ENCODE measurements around the gene CATSPERD. TPM values are rescaled to one million over a fixed set of nuclear protein-coding genes. Genes with fewer than 3 reads are reported as not detected.

Gene CATSPERD
- total RNA-seq, 1 experiment from 2014 or later = not detected

DNA sequence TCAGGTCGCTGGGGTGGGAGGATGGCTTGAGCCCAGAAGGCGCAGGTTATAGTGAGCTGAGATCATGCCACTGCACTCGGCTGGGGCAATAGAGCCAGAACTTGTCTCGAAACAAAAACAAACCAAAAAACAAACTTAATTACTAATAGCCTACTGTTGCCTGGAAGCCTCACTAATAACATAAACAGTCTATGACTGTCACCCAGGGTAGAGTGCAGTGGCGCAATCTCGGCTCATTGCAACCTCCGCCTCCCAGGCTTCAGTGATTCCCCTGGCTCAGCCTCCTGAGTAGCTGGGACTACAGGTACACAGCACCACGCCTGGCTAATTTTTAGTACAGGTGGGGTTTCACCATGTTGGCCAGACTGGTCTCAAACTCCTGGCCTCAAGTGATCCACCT, 18.0 kb downstream of the CATSPERD start:
- no peaks in the 10 kb centered on the region for H3K36me3 Mint-ChIP-seq (ENCODE audit: insufficient read depth in 1 of 3, low read depth in 3 of 3)
- H3K4me2 ChIP-seq (ENCODE audit: insufficient read depth, insufficient read length, low read length) = no peak overlapping the region

More for the DNA sequence above, 18.0 kb downstream of the CATSPERD start:
- H4K8ac ChIP-seq (replicated peaks; ENCODE audit: insufficient read length, low read depth, low read length) = no peak overlapping the region
- H3K4me1 ChIP-seq (ENCODE audit: insufficient read depth, low read length) = no peaks in the 10 kb centered on the region
- no peaks in the 10 kb centered on the region for H3K4me1 Mint-ChIP-seq
- H3K9me3 ChIP-seq (ENCODE audit: control insufficient read depth, low read depth, low read length) = no peaks in the 10 kb centered on the region
- no peak overlapping the region for H3K14ac ChIP-seq (ENCODE audit: insufficient read depth, low read length)
- no peaks in the 10 kb centered on the region for H3K79me2 ChIP-seq (ENCODE audit: insufficient read depth, low read length)
- no peak overlapping the region for H3K4ac ChIP-seq (ENCODE audit: low read depth, low read length)
- no peaks in the 10 kb centered on the region for H3K27me3 ChIP-seq (ENCODE audit: insufficient read depth, low read length)
- no peak overlapping the region for H3T11ph ChIP-seq (ENCODE audit: low read length)
- H2BK12ac ChIP-seq (ENCODE audit: insufficient read length, low read depth, low read length) = no peak overlapping the region
- no peak for TF ChIP-seq CTCF (conservative IDR thresholded peaks at IDR 0.05)
- H3K56ac ChIP-seq (ENCODE audit: insufficient read length, low read depth, low read length) = no peak overlapping the region
- H2BK120ac ChIP-seq (ENCODE audit: low read depth, low read length, poor library complexity, severe bottlenecking) = no peak overlapping the region
- DNase-seq = no peak
- H3K23ac ChIP-seq (ENCODE audit: insufficient read length, low read depth, low read length) = no peak overlapping the region
- no peak overlapping the region for H4K91ac ChIP-seq (ENCODE audit: insufficient read length, low read depth, low read length)
- H2BK15ac ChIP-seq (ENCODE audit: low read depth, low read length) = no peak overlapping the region
- WGBS (ENCODE audit: extremely low coverage, insufficient read length, low lambda C conversion rate) = no CpG with 5 or more reads among the region's 8 CpGs
- no peak overlapping the region for H2AFZ ChIP-seq (ENCODE audit: low read length)
- H3K27ac ChIP-seq (ENCODE audit: insufficient read length, low read depth, low read length) = no peak overlapping the region
- H2BK20ac ChIP-seq (ENCODE audit: low read depth, low read length, poor library complexity, severe bottlenecking) = no peak overlapping the region
- no peak overlapping the region for H3K18ac ChIP-seq (ENCODE audit: insufficient read length, low read depth, low read length)
- H3K23me2 ChIP-seq (ENCODE audit: insufficient read length, low read depth, low read length, poor library complexity, severe bottlenecking) = no peaks in the 10 kb centered on the region
- no peak overlapping the region for H2AK5ac ChIP-seq (ENCODE audit: insufficient read length, low read length)
- 0 out of 5 replicates have a peak, but pooled peaks cover 0 to 3% of the 10 kb centered on the region in 2 experiments for H3K9me3 Mint-ChIP-seq
- no peak overlapping the region for H2BK5ac ChIP-seq (ENCODE audit: insufficient read length, low read length)
- H4K20me1 ChIP-seq (ENCODE audit: control insufficient read depth, insufficient read depth, insufficient read length) = no peaks in the 10 kb centered on the region
- H3K9ac ChIP-seq (ENCODE audit: extremely low read depth, insufficient read length, low read length) = no peak overlapping the region
- no peaks in the 10 kb centered on the region for H3K79me1 ChIP-seq (ENCODE audit: insufficient read depth, low read depth, low read length, poor library complexity, severe bottlenecking)
- no peak overlapping the region for H3K4me3 Mint-ChIP-seq
- peaks cover 30% of the 10 kb centered on the region for H3K27me3 Mint-ChIP-seq (ENCODE audit: low read depth)
- H3K27ac Mint-ChIP-seq = no peak overlapping the region
- H4K5ac ChIP-seq (ENCODE audit: insufficient read length, low read depth, low read length) = no peak overlapping the region

Measured in H9 (cell line).